ENCODE measurements around the gene IL32.
A peak's percentile ranks its signal among the peaks of the same experiment; 100 is the strongest.

The IL32 gene

DNA sequence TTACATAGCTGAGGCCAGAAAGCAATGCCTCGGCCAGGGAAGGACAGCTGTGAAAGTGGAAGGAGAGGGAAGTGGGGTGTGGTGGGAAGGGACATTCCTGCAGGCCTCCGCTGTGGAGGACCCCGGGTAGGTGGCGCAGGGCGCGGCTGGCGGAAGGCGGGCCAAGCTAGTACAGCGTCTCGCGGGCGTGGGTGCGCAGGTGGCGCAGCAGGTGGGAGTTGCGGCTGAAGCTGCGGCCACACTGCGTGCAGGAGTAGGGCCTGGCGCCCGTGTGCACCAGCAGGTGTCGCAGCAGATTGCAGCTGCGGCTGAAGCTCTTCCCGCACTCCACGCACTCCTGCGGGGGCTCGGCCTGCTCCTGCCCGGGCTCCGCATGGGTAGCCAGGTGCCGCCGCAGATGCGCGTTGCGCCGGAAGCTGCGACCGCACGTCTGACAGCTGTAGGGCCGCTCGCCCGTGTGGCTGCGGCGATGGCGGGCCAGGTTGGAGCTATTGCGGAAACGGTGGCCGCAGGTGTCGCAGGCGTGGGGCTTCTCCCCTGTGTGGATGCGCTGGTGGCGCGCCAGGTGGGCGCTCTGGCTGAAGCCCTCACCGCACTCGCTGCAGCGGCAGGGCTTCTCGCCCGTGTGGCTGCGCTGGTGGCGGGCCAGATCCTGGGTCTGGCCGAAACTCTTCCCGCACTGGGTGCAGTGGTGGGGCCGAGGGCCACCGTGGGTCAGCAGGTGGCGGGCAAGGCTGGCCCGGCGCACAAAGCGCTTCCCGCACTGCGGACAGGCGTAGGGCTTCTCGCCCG, 23.7 kb downstream of the IL32 start:
- DNase-seq (ENCODE audit: low read depth in 1 of 2, low spot score in 1 of 2), result no peak

DNA sequence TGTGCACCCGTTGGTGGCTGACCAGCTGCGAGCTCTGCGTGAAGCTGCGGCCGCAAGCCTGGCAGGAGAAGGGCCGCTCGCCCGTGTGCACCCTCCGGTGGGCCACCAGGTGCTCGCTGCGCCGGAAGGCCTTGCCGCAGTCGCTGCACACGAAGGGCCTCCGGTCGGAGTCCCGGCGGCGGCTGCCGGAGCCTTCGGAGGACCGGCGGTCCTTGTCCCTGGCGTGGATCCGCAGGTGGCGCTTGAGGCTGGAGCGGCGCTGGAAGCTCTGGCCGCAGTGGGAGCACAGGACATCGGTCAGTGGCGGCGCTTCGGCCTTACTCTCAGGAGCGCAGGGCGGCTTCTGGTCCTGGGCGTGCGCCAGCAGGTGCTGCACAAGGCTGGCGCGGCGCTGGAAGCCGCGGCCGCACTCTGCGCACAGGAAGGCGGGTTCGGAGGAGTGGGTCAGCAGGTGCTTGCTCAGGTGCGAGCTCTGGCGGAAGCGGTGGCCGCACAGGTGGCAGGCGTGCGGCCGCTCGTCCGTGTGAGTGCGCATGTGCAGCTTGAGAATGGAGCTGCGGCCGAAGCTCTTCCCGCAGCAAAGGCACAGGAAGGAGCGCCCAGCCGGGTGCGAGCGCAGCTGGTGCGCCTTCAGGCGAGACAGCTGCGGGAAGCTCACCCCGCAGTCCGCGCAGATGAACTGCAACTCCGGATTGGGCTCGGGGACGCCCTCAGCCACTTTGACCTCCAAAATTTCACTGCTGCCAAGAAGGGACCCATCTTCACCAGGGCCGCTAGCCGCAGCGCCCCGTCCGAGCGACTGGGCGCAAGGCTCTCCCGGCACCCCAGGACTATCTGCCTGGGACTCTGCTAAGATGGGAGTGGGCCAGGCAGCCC, 24.5 kb downstream of the IL32 start:
- no peak for DNase-seq (ENCODE audit: low read depth in 1 of 2, low spot score in 1 of 2)

DNA sequence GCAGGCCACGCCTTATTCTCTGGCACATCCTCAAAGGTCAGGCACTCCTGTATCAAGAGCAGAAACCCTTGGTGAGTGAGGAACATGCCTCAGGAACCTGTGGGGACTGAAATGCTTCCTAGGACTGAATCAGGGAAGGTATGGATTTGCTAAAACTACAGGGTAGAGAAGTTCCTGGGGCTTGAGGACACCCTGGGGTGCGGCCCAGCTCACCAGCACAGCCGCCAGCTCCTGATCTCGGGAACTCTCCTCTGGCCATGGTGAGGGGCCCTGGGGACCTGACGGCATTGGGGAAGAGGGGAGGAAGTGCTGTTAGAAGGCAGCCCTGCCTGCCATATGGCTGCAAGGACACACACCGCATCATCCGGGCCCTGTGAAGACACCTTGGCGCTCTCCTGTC, 26.1 kb downstream of the IL32 start:
- DNase-seq (ENCODE audit: low read depth in 1 of 2, low spot score in 1 of 2), result no peak

DNA sequence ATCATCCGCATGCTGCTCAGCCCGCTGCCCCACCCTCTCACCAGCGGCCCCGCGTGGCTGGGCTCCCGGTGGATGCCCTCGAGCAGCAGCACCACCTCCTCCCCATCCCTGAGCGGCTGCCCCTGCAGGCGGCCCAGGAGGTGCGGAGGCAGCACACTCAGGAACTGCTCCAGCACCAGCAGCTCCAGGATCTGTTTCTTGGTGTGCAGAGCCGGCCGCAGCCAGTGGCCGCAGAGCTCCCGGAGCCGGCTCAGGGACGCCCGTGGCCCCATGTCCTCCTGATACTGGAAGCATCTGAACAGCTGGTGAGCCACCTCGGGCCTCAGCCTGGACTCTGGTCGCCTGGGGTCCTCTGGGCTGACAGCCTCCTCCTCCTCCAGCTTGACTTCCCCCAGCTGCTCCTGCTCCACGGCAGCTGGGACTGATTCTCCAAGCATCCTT, 27.1 kb downstream of the IL32 start:
- no peak for DNase-seq (ENCODE audit: low read depth in 1 of 2, low spot score in 1 of 2)

DNA sequence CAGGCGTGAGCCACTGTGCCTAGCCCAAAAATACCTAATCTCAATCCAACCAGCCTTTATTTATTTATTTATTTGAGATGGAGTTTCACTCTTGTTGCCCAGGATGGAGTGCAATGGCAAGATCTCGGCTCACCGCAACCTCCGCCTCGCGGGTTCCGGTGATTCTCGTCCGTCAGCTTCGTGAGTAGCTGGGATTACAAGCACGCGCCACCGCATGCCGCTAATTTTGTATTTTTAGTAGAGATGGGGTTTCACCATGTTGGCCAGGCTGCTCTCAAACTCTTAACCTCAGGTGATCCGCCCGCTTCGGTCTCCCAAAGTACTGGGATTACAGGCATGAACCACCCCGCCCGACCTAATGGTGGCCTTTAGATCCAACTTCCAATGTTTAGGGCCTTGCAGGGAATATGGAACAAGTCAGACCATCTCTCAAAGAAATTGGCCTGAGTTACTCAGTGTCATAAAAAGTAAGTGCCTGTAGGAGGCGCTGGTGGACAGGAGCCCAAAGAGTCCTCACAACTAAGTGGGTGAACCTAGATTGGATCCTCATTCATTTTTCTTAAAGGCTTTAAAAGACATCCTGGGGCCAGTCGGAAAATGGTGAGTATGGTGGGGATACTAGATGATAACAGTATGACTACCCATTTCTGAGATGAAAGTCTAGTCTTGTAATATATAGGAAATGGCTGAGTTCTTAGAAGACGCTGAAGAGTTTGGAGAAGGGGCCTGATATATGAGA, 29.0 kb downstream of the IL32 start:
- DNase-seq (ENCODE audit: low read depth in 1 of 2, low spot score in 1 of 2), result peak in 1 of 2 donors; percentile 42

DNA sequence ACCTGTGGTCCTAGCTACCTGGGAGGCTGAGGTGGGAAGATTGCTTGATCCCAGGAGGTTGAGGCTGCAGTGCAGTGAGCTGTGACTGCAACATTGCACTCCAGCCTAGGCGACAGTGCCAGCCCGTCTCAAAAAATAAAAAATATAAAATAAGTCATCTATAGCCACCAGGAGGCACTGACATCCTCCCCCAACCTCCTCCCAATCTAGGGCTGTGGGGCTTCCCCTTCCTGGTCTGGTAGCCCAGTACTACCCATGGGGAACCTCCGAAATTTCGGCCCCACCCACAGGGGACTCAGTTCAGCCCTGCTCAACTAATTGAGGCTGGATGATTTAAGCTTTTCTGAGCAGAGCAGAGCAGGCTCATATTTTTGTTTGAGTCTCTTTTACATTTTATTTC, 30.4 kb downstream of the IL32 start:
- DNase-seq (ENCODE audit: low read depth in 1 of 2, low spot score in 1 of 2), result peak in 1 of 2 donors; percentile 30

DNA sequence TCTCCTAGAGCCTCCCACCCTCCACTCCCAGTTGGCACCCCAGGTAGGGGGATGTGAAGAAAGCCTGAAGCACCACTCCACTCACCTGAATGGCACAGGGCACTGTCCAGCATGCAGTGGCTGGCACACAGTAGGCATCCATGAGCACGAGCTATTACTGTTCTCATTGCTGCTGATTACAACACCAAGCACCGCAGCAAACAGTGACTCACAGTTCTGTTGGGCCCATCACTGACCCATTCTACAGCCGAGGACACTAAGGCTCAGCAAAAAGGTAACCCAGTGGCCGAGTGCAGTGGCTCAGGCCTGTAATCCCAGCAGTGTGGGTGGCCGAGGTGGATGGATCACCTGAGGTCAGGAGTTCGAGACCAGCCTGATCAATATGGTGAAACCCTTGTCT, 30.9 kb downstream of the IL32 start:
- no peak for DNase-seq (ENCODE audit: low read depth in 1 of 2, low spot score in 1 of 2)

DNA sequence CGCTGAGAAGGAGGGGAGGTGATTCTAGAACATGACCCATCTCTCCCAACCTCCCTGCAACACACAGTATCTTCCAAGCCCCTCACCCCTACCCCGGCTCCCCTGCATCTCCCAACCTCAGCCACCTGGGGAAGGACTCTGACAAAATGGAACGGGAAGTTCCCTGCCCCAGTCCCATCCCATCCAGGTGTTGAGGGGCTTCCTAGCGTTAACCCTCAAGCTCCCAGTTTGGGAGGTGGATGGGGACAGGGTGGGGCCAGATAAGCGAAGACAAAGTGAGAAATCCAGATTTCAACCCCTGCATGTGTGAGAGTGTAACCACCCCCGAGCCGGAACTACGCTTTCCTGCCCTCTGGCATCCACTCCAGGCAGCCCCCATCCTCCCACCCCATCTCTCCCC, 31.8 kb downstream of the IL32 start:
- no peak for DNase-seq (ENCODE audit: low read depth in 1 of 2, low spot score in 1 of 2)

DNA sequence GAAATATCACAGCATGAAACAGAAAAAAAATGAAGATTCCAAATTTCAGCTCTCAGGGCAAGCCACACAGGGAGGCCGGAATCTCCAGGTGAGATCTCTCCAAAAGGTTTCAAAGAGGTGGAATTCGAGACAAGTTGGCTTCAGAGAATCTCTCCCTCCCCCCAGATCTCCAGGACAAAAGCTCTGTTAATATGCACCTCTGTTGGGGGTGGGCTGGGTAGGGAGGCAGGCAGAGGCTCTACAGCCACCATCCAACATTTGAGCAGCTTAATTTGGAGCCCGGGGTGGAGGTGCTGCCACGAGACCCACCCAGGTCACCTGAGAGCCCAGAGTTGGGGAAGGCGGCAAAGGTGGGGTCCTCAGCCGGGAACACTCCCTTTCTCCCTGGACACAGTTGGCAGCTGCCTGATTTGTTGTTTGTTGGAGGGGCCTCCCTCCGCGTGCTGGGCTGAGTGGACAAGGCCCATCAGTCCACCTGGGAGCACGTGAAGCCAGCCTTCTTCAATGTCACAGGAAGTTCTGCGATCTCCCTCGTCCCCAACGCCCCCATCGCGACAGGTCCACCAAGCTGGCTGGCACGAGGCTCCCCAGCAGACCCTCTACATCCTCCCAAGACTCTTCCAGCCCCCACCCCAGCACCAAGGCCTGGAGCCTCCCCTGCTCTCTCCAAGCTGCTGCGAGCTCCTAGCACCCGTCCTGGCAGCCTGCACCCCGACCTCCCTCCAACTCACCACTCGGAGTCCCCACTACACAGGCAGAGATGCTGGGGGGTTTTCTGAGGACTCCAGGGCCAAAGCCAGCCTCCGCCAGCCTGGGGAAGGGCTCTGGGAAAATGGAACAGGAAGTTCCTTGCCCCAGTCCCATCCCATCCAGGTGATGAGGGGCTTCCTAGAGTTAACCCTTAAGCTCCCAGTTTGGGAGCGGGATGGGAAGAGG, 33.3 kb downstream of the IL32 start, which contains the start of gene ZSCAN10:
ZSCAN10 (minus strand) TSS at position 836 of the 936 bp plus-strand sequence. CDS start 6,357 bp downstream, outside the sequence.
- DNase-seq (ENCODE audit: low read depth in 1 of 2, low spot score in 1 of 2), result no peak

DNA sequence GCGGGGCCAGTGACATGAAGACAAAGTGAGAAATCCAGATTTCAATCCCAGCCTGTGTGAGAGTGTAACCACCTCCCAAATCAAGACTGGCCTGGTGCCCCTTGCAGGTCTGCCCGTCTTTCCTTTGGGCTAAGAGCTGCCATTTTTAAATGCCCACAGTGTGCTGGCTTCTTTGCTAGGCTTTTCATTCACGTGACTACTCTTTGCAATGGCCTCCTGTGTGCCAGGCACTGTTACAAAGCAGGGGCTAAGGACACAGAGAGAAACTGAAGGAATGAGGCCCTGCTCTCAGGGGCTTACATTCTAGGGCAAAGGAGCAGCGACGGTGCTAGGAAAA, 33.9 kb downstream of the IL32 start:
- no peak for DNase-seq (ENCODE audit: low read depth in 1 of 2, low spot score in 1 of 2)

DNA sequence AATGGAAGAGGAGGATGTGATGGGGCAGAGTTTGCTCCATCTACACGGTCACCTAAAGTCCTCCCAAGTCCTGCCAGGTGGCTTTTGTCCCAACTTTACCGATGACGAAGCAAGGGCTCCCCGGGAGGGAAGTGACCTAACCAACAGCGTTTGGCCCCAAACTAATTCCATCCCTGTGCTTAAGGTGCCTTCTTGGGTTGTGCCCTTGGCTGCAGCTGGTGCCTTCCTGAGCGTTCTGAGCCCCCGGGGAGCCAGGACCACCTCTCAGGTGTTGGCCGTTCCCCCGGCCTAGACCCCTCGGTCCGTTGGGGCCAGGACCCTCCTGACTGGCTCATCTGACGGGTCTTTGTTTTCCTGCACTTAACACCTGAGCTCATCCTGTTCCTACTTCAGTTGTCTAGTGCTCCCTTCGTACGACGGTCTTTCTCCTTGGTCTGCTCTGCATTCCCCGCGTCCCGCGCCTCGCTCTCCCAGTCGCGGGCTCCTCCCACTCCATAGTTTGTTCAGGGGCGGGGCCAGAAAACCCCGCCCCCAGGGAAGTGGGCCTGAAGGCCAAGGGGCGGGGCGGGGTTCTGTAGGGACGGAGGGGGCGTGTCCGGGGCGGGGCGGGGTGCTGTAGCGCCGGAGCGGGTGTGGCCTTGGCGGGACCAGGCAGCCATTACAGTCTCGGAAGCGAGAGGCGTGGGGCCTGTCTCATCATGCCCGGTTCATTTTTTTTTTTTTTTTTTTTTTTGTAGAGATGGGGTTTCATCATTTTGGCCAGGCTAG, 34.5 kb downstream of the IL32 start:
- peak; percentile 80 to 89 for DNase-seq (ENCODE audit: low read depth in 1 of 2, low spot score in 1 of 2)

DNA sequence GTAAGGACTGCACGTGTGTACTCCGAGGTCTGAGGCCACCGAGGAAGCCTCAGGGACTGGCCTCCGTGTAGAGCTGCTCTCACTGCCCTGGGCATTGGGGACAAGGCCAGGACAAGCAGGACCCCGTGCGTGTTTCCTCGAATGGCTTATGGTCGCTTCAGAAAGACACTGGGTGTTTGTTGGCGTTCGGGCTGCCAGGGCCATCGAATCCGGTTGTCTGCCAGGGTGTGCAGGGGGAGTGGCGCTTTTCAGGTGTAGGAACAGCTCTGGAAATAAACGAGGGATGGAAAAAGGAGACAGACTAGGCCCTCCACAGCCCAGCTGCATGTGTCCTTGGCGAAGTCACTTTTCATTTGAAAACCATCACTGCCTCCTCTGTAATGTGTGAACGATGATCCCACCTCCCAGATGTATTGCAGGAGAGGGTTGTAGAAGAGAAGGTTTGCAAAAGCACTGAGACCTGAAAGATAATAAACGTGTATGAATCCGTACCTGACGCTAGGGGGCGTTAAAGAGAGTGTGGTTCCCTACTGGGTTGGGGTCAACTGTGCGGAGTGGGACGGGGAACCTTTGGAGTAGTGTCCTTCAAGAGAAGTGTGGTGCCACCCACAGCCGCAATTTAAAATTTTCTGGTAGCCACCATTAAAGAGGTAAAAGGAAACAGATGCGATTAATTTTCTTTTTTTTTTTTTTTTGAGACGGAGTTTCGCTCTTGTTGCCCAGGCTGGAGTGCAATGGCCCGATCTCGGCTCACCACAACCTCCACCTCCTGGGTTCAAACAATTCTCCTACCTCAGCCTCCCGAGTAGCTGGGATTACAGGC, 35.8 kb downstream of the IL32 start:
- no peak for DNase-seq (ENCODE audit: low read depth in 1 of 2, low spot score in 1 of 2)

DNA sequence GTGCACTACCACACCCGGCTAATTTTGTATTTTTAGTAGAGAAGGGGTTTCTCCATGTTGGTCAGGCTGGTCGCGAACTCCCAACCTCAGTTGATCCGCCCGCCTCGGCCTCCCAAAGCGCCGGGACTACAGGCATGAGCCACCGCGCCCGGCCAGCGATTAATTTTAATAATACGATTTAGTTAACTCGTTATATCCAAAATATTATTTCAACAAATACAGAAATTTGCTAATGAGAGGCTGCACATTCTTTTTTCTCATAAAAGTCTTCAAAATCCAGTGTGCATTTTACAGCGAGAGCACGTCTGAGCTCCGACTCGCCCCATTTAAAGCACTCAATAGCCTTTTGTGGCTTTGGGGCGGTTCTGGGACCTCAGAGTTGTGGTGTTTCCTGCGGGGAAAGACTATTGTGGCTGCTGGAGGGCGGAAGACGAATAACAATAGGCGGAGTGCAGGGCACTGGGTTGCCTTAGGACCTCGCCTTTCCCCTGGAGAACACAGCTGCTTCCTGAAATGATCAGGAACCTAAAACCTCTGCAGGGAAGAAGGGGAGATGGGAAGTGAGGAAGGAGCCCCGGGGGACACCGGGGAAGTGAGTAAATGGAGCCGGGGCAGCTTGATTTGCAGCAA, 36.5 kb downstream of the IL32 start:
- no peak for DNase-seq (ENCODE audit: low read depth in 1 of 2, low spot score in 1 of 2)

DNA sequence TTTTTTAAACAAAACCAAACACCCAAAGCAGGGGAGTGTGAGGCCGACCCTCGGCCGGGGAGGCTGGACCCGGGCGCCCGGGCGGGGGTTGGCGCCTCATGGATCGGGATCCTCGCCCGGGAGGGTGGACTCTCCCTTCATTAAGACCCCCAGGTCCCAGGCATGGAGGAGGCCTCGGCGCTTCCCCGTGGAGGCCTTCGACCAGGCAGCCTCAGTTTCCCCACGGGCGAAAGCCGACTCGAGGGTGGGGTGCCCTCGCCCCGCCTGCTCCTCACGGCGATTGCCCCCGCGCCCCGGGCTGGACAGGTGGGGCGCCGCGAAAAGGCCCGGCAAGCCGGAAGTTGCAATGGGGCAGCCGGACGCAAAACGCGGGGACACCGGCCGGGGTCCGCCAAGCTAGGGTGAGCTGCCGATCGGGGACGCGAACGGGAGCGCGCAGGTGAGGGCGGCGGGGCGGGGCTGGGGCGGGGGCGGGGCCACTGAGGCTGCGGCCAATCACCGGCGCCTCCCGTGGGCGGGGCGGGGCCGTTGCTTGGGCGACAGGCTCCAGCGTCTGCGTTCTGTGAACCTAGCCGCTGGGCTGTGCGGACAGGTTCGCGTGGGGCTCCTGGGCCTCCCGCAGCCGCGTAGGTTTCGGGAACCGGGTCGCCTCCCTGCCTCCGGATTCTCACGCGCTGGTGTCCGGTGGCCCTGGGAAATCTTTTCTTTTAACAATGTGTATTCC, 40.9 kb downstream of the IL32 start:
- peak; percentile 84 to 85 for DNase-seq (ENCODE audit: low read depth in 1 of 2, low spot score in 1 of 2)

DNA sequence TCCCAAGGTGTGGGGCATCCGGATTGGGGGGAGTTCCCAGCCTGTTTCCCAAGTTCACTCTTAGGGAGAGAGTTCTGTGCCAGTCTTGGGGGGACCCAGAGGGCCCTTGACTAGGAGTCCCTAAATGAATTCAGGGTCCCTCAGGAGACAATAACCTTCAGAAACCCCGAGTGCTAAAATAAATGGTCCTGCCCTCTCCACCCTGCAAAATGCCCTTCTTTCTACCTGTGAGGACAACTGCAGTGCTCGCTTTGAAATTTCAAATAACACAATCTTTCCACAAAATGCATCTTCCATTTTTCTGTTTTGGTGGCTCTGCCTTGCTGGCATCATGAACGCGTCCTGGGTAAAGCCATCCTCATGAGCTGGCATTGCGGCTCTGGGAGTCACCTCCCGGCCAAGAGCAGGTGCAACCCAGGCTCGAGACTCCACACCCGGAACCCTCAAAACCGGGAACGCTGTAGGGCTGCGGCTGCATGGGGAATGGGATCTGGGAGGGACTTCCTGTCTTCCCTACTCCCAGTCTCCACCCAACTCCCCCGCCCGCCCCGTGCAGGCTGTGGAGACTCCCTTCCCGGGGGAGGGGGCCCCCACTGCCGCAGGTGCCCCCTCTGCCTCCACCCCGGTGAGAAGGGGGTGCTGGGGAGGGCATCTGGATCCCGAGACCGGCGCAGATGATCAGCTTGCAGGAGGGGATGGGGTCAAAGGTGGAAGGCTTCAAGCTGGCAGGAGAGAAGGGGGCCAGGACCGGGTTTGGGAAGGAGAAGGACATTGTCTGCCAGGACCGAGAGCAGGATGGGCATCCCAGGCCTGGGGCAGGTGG, 46.8 kb downstream of the IL32 start, which contains the start of gene ZNF205:
ZNF205 (plus strand) TSS at position 529 of the 823 bp plus-strand sequence. CDS start 845 bp downstream, outside the sequence.
- DNase-seq (ENCODE audit: low read depth in 1 of 2, low spot score in 1 of 2), result no peak

DNA sequence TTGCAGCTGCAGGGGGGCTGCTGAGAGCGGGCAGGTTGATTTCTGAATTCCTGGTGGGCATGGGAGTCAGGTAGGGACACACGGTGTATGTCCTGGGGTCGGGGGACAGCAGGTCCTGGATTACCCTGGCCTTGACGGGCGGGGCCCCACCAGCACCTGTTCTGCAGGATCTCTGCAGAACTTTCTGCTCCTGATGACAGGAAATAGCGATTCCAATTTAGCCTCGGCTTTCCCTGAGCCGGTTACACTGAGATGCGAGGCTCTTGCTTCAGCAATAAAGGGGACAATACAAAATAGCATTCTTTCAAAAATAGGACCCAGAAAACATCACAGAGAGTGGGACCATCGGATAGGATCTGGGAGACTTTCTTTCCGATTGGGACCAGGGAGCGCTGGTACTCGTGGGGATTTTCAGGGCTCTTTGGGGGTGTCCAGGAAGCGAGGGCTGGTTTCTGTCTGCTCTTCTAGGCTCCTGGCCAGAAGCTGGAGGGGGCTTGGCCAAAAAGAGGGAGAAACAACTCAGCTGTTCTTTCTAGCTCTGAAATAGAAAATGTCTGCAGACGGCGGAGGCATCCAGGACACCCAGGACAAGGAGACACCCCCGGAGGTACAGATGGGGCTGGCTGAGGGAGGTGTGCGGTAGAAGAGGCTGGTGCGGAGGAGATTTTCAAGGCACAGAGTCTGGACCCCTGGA, 47.6 kb downstream of the IL32 start:
- no peak for DNase-seq (ENCODE audit: low read depth in 1 of 2, low spot score in 1 of 2)
